ENCODE data around the gene SGCD.

Gene SGCD

GRCh38 chr5:156621719-156622118 is 294.8 kb downstream of the SGCD start:
- no peak for TF ChIP-seq CTCF (IDR thresholded peaks at IDR 0.05; ENCODE audit: low read depth, low read length)

GRCh38 chr5:156623381-156624040 is 296.5 kb downstream of the SGCD start:
- no peak for DNase-seq (ENCODE audit: low read depth in 2 of 2)
- no peak overlapping the region for H3K4me3 ChIP-seq (replicated peaks in 1 of 2; ENCODE audit: low read depth in 2 of 2, low read length in 2 of 2)

More at GRCh38 chr5:156621719-156622118, 294.8 kb downstream of the SGCD start:
- no peak for DNase-seq (ENCODE audit: low read depth in 2 of 2)
- H3K4me3 ChIP-seq (replicated peaks in 1 of 2; ENCODE audit: low read depth in 2 of 2, low read length in 2 of 2), result no peak overlapping the region

GRCh38 chr5:156624686-156625085 is 297.7 kb downstream of the SGCD start:
- no peak for DNase-seq (ENCODE audit: low read depth in 2 of 2)
- no peak for TF ChIP-seq CTCF (IDR thresholded peaks at IDR 0.05; ENCODE audit: low read depth, low read length)

More at GRCh38 chr5:156623381-156624040, 296.5 kb downstream of the SGCD start:
- TF ChIP-seq CTCF (IDR thresholded peaks at IDR 0.05; ENCODE audit: low read depth, low read length), result no peak

GRCh38 chr5:156628421-156628820 is 301.5 kb downstream of the SGCD start:
- no peak for DNase-seq (ENCODE audit: low read depth in 2 of 2)
- no peak overlapping the region for H3K4me3 ChIP-seq (replicated peaks in 1 of 2; ENCODE audit: low read depth in 2 of 2, low read length in 2 of 2)
- no peak for TF ChIP-seq CTCF (IDR thresholded peaks at IDR 0.05; ENCODE audit: low read depth, low read length)

More at GRCh38 chr5:156624686-156625085, 297.7 kb downstream of the SGCD start:
- H3K4me3 ChIP-seq (replicated peaks in 1 of 2; ENCODE audit: low read depth in 2 of 2, low read length in 2 of 2), result no peak overlapping the region

GRCh38 chr5:156631005-156631404 is 304.0 kb downstream of the SGCD start:
- no peak overlapping the region for H3K4me3 ChIP-seq (replicated peaks in 1 of 2; ENCODE audit: low read depth in 2 of 2, low read length in 2 of 2)
- DNase-seq (ENCODE audit: low read depth in 2 of 2), result no peak
- TF ChIP-seq CTCF (IDR thresholded peaks at IDR 0.05; ENCODE audit: low read depth, low read length), result no peak

GRCh38 chr5:156634301-156634700 is 307.3 kb downstream of the SGCD start:
- DNase-seq (ENCODE audit: low read depth in 2 of 2), result no peak
- no peak overlapping the region for H3K4me3 ChIP-seq (replicated peaks in 1 of 2; ENCODE audit: low read depth in 2 of 2, low read length in 2 of 2)
- no peak for TF ChIP-seq CTCF (IDR thresholded peaks at IDR 0.05; ENCODE audit: low read depth, low read length)

Data from cardiac fibroblast (primary cell).